ENCODE measurements around the gene RASSF3. TPM values are rescaled to one million over a fixed set of nuclear protein-coding genes. Genes with fewer than 3 reads are reported as not detected.

The RASSF3 gene
- total RNA-seq, 1 donor from 2014 or later, result 130 TPM

DNA sequence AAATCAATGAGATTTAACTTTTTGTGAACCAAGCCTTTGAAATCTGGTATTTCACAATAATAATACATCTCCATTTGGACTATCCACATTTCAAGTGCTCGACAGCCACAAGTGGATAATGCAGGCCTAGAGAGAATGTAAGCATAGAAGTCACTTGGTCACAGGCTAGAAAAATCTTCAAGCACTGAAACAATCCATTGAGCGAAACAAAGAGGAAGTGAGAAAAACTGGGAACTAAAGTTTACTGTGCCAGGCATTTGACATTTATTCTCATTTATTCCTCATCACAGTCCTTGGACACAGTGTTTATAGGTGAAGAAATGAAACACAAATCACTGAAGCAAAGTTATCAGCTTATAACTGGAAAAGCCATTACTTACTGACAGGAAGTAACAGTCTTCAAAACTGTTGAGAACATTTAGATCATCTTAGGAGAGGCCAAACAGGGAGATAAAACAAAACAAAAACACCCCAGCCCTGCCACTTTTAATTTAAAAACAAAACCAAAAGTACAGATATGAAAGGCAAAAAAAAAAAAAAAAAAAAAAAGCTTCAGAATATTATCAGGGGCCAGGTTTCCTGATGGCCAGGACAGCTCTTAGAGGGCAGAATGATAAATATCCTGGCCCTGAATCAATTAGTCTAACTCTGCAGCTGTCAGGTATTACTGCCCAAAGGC lies 119.8 kb downstream of the RASSF3 start:
- DNase-seq (ENCODE audit: low spot score), result no peak

DNA sequence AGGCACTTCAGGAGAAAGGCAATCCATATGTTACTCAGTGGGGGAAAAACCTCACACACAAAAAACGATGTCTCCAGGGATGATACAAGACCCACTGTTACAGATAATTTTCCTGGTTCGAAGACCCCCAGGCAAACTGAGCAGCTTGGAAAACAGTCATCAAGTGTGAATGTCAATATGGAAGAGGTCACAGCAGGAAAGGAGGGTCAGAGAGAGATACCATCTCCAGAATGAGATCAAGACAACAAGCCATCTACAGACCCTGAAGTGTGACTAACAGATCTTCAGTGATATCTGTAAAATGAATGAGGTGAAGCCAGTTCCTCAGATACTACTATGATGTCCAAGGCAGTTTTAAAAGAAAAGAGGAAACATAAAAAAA lies 120.3 kb downstream of the RASSF3 start:
- DNase-seq (ENCODE audit: low spot score), result no peak

DNA sequence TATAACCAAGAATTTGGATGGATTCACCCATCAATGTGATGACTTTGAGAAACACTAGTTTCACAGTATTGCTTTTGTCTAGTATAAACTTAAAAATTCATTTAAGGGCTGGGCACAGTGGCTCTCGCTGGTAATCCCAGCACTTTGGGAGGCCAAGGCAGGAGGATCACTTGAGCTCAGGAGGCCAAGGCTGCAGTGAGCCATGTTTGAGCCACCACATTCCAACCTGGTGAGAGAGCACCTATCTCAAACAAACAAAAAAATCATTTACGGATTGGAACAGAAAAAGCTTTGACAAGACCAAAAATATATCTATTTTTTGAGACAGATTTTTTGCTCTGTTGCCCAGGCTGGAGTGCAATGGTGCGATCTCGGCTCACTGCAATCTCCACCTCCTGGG lies 121.4 kb downstream of the RASSF3 start:
- no peak for DNase-seq (ENCODE audit: low spot score)

DNA sequence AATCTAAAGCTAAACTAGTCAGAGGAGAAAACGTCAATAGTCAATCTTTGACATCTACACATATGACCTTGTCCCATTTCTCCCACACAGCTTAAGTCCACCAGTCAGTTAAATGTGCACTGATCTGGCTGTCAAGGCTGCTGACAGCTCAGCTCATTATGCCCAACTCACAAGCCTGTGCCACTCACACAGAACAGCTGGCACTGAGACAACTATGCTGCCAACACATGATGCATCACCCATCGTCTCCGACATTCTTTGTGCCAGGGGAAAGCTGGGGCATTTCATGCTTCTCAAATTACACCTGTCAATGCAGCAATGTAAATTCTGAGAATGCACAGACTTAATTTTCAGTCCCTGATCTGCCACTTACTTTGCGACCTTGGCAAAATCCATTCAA lies 123.6 kb downstream of the RASSF3 start:
- DNase-seq (ENCODE audit: low spot score), result no peak

DNA sequence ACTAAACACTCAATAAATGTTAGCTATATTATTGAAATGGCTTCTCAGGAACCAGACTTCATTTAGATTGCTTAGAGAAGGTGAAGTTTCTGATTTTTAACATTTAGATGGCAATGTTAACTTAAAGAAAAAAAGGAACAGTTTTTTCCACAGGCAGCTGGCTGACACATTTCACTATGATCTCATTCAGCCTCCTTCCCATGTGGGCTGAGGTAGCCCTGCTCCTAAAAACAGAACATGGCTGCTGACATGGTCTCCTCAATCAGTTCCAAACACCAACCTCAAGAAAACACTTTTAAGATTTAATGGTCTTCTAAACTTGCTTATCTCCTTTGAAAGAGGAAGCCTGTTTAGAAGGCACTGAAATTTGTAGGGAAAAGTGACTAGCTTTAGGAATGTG lies 125.1 kb downstream of the RASSF3 start:
- no peak for DNase-seq (ENCODE audit: low spot score)

DNA sequence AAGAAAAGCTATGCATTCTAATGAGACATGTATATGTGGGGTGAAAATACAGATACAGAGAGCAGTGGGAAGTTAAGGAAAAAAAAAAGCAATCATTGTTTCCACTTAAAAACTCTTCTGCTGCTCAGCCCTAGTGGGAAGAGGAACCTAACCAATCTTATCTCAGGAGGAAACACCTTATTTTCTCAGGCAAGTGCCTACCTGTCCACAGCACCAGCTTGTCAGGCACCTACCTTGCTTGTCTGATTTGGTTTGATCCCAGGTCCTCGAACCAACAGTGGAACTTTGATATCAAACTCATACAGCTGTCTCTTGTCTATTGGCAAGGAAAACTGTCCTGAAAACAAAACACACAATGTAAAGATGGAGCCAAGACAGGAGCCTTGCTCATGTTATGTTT lies 126.5 kb downstream of the RASSF3 start:
- DNase-seq (ENCODE audit: low spot score), result no peak

DNA sequence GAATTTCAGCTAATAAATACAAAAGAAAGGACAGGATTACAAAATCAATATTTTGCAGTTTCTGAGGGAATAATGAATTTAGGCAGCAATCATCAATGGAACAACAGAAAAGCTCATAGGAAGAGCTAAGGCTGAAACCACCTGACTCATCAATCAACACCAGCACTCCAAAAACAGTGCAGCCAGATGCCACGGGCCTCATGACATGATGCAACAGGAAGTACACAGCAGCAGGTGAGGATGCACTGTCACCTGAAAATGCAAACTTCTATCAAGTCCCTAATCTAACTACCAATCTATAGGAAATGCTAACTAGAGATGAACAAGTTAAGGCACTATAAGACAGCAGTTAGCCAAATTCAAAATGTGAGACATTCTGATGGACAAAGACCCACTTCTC lies 127.2 kb downstream of the RASSF3 start:
- DNase-seq (ENCODE audit: low spot score), result no peak

DNA sequence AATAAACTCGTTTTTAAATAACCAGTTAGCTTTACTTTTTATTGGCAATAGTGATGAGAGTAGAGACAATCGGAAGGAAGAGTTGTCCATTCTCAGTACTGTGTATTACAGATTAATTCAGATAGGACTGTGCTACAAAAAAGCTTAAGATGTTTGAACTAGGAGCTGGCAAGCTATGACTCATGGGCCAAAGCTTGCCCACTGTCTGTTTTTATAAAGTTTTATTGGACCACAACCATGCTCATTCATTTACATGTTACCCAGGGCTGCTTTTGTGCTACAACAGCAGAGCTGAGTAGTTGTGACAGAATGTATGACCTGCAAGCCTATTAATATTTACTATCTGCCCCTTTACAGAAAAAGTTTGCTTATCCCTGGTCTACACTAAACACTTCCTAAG lies 129.5 kb downstream of the RASSF3 start:
- no peak for DNase-seq (ENCODE audit: low spot score)

DNA sequence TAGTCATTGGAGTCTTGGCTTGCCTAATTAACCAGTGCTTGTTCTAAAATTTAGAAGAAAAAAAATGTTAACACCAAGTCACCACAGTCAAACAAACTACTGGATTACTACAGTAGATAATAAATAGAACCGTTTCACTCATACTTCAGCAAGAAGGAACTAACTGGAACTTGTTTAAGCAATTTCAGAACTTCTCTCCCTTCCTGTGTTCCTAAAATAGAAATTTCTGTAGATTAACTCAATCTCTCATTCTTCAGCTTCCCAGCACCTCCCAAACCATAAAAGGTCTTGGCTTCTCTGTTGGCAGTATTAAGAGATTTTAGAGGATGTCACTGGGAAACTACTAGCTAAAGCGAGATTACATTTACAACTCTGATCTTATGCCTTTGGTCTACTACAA lies 130.4 kb downstream of the RASSF3 start:
- DNase-seq (ENCODE audit: low spot score), result no peak

DNA sequence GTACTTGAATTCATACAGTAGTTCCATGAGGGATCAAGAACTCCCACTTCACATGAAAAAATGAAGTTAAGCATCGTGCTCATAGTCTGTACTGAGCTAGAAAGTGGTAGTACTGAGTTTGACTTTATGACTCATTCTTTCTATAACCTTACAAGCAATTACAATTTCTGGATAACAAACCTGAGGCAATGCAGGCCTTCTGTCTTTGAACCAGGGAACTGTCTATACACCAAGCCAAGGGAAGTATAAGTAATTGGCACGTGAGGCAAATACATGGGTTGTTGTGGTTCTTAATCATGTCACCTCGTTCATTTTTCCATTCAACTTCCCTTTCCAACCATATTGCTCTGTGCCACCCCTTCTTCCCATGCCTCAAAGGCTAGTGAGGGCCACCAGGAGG lies 132.1 kb downstream of the RASSF3 start:
- DNase-seq (ENCODE audit: low spot score), result no peak

DNA sequence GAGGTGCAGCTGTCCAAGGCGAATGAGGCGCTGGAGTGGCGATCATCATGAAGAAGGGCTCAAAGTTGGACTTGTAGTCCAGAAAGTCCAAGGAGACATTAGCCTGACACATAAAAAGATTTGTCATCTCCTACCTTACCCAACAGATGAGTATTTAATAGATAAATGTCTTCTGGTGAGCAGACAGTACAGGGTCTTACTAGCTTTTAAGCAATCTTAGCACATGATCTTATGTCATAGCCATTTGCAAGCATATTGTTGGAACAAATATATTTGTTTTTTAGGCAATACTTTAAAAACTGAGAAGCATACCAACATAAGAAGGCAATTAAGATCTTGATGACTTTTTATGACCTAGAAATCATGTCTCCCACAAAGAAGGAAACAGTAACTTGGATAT lies 132.9 kb downstream of the RASSF3 start:
- no peak for DNase-seq (ENCODE audit: low spot score)

DNA sequence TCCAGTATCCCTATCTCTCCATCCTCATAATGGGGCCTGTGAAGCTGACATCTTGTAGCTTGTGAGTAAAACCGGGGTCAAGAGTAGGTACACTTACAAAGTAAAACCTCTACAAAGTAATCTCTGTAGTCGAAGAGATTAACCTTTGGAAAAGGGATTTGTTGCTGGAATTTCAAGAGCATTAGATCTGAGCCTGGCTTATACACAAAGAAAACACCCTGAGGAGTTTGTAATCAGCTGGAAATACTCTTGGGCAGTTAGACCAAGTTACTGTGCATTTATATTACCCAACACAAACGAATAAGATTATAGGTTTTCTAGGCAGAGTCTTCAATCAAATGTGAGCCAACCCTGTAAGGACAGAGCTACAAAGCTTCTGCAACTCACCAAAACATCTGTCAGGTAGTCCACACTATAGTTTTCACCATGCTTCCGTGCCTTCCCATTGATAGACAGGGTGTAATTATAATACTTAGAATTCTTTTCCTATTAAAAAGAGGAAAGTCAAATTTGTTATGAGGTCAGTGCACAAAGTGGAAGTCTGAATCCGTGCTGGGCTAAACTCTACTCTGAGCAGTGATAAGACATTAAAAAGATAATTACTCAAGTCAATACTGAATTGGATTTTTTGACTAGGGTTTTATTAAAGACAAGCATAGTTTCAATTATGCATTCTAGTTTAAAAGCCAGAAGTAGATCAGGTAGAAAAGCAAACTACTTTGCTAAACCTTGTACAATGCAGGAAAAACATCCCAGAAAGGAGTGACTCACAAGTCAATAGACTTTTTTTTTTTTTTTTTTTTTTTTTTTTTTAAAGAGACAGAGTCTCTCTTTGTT lies 134.3 kb downstream of the RASSF3 start:
- no peak for DNase-seq (ENCODE audit: low spot score)

DNA sequence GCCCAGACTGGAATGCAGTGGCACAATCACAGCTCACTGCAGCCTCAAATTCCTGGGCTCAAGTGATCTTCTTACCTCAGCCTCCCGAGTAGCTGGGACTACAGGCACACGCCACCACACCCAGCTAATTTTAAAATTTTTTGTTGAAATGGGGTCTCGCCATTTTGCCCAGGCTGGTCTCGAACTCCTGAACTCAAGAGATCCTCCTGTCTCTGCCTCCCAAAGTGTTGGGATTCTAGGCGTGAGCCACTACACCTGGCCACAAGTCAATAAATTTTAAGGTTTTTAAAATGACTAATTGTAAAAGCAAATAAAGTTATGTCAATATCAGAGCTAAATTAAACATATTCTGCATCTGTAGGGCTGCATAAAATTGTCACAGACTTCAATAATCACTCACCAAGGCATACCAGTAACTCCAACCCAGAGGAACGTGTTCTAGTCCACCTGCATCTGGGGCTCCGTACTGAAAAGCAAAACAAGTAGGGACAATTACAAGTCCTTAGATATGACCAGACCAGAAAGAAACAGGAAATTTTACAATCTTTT lies 135.0 kb downstream of the RASSF3 start:
- no peak for DNase-seq (ENCODE audit: low spot score)

DNA sequence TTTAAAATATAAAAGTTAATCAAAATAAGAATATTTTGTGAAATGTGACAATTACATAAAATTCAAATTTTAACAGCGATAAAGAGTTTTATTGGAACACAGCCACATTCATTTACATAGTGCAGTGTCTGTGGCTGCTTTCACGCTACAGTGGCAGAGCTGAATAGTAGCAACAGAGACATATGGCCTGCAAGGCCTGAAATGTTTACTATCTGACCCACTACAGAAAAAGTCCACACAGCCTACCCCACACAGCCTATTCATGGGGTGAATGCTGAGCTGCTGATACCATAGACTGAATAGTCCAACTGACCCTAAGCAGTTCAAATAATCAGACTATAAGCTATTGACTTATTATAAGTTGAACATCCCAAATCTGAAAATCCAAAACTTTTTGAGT lies 135.7 kb downstream of the RASSF3 start:
- DNase-seq (ENCODE audit: low spot score), result no peak

DNA sequence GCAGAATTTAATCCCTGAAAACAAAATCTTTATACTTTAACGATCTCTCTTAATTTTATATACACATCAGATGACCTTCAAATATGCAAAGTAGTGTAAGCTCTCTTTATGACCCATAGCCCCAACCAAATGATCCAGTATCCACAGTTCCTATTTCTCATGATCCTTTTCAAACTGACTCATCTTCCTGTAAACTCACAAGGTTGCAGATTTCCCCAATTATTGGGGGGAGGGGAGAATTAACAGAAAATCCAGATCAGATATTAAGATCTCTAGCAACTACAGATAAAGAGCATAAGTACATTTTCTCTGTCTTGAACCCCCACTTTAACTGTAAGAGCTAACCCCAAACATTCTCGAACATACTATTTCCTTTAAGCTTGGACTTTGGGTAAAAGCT lies 136.4 kb downstream of the RASSF3 start:
- no peak for DNase-seq (ENCODE audit: low spot score)

Other genes with a start within 250 kb of the RASSF3 start
- 0.52 TPM for gene C12orf56, start 219.7 kb upstream of the RASSF3 start, total RNA-seq
- gene XPOT, start 206.1 kb upstream of the RASSF3 start, total RNA-seq, result 32.8 TPM
- gene TBK1, start 158.4 kb upstream of the RASSF3 start, total RNA-seq, result 23.6 TPM
- gene GNS, start 148.9 kb downstream of the RASSF3 start, total RNA-seq, result 126 TPM
- gene TBC1D30, start 214.2 kb downstream of the RASSF3 start, total RNA-seq, result 17.1 TPM

Measured in mucosa of gallbladder (tissue), 1 donor.